Measurements from ENCODE around the gene RAD50.
"Not testable (repeated sequence)": the region's sequence is repeated elsewhere in the genome, so short reads cannot be mapped to it uniquely, and the experiment has no call there.

Gene RAD50

DNA sequence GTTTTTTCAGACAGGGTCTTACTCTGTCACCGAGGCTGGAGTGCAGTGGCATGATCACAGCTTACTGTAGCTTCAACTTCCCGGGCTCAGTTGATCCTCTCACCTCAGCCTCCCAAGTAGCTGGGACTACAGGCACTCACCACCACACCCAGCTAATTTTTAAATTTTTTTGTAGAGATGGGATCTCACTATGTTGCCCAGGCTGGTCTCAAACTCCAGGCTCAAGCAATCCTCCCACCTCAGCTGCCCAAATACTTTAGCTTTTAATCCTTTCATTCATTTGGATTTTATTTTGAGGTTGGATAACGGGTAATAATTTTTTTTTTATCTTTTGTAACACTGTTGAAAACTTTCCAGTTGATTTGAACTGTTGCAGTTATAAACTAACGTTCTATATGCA lies 76.8 kb downstream of the RAD50 start:
- ATAC-seq: not testable (repeated sequence)

DNA sequence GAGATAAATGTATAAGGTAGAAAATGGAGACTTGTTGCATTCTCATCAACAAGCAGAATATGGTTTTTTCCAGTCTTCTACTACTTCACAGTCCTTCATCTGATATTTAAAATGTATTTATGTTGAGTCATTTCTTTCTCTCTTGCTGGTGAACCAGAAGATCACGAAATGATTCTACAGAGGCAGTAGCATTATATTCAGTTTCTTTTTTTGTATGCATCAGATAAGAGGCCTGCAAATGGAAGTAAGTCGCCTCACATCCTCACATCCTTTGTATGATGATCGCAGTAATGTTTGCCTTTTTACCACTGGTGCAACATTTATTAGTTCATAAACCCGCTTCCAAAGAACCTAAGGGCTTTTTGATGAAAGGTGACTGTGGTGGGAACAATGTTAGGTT lies 79.1 kb downstream of the RAD50 start:
- ATAC-seq: peak; percentile 93 to 95

DNA sequence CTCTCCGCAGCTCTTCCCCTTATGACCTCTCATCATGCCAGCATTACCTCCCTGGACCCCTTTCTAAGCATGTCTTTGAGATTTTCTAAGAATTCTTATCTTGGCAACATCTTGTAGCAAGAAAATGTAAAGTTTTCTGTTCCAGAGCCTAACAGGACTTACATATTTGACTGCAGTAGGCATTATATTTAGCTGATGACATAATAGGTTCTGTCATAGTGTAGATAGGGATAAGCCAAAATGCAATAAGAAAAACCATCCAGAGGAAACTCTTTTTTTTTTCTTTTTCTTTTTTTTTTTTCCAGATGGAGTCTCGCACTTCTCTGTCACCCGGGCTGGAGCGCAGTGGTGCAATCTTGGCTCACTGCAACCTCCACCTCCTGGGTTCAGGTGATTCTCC lies 80.5 kb downstream of the RAD50 start:
- no peak for ATAC-seq

DNA sequence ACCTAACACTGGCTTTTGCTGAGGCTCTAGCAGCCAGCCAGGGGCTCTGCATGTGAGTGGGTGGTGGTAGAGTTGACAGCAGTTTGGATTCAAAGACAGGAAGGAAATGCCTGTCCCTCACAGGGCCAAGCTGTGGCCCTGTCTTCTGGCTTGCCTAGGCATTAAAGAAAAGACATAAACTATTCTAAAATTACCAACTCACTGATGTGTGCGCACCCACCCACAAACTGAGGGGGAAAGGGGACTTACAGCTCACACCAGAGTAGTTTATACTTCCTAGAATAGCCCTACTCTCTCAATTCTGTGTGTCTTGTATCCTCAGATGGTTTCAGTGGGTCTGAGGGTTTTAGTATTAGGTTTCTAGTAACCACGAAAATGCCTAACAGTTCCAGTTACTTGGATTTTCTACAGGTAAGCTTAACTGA lies 82.9 kb downstream of the RAD50 start:
- no peak for ATAC-seq

DNA sequence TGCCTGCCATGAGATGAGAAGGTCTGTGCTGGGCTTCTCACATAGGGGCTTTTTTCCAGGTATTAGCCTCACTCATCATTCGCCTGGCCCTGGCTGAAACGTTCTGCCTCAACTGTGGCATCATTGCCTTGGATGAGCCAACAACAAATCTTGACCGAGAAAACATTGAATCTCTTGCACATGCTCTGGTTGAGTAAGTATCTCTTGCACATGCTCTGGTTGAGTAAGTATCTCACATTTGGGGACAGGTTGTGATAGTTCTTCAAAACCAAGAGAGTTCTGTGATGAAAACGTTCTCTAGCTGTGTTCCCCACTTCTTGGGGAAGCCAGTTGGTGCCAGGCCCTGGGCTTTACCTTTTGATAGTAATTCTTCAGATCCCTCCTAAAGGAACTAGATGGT lies 83.8 kb downstream of the RAD50 start:
- ATAC-seq: no peak

DNA sequence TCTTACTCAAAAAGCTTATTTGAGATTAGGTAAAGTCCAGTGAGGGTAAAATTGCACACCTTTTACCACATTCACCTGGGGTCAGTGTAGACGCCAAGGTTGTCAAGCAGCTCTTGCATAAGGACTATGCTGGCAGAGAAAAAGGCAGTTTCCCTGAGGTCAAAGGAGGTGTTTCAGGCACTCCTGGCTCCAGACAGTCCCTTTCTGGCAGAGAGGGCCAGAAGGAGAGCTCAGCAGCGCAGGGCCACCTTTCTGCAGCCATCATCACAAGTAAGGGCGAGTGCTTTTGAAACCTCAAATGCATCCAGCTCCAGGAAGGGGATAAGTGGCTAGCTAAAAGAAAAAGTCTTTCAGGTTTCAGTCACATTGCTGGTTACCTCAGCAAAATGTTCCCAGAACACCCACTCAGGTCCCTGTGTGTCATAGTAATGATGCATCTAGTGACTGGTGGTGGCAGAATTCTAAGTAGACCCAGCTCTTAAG lies 84.5 kb downstream of the RAD50 start:
- peak; percentile 90 to 91 for ATAC-seq

DNA sequence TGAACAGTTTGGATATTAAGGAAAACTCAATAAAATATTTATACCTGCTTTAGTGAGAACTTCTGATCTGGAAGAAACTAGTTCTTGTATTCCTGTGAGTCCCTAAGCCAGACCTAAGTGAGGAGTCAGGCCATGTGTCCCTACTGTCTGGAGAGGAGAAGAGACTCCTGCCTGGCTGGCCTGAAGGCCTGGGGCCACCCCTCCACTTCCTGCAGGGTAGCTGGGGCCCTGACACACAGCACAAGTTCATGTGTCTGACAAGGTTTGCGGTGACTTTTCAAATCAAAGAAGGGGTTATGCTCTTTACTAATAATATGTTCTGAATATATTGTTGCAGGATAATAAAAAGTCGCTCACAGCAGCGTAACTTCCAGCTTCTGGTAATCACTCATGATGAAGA lies 85.1 kb downstream of the RAD50 start:
- ATAC-seq: peak in 1 of 2 donors; percentile 33

DNA sequence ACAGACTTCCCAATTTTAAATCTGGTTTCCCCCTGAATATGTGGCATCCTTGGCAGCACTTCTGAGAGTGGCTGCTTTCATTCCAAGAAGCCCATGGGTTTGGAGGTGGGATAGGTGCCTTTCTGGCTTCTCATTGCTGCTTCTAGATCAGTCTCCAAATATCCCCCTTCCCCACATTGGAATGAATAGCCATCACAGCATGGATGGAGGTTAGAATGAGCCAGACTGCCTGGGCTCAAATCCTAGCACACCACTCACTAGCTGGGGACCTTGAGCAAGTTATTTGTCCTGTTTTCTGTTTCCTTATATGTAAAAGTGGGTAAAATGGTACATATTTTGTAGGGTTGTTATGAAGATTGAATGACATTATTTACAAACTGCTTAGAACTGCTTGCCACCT lies 87.4 kb downstream of the RAD50 start:
- ATAC-seq: no peak

DNA sequence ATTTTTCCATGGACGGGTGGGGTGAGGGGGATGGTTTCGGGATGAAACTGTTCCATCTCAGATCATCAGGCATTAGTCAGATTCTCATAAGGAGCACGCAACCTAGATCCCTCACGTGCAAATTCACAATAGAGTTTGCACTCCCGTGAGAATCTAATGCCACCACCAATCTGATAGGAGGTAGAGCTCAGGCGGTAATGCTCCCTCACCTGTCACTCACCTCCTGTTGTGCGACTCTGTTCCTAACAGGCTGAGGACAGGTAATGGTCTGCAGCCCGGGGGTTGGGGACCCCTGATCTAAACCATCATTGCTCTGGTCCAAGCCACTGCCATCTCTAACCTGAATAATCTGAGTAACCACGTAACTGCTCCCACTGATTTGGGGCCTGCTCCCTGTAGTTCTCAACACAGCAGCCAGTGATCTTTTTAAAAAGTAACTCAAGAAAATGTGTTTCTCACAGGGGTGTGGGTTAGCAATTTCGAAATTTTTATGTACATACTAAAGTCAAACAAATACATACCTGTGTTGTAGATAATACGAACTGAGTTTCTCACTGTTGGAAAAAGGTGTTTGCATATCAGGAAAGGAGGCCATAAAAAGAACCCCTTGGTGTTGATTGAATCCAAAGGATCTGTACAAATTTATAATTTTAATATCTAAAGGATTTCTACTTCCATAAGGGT lies 89.9 kb downstream of the RAD50 start:
- ATAC-seq: no peak

DNA sequence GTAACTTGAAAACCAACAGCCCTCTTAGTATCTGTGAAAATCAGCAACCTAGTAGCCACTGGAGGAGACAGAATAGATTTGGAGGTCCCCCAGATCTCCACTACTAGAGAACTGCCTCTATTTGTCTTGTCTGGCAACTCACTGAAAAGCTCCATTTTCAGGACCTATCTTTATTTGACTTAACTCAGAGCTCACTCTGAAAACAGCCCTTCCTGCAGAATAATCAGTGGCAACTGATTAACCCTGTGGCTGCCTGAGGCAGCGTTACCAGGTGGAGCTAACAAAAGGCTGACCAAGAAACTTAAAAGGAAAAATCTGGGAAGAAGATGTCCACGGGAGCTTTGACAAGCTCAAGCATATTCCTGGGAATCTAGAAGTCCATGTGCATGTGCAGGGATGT lies 90.7 kb downstream of the RAD50 start:
- no peak for ATAC-seq

DNA sequence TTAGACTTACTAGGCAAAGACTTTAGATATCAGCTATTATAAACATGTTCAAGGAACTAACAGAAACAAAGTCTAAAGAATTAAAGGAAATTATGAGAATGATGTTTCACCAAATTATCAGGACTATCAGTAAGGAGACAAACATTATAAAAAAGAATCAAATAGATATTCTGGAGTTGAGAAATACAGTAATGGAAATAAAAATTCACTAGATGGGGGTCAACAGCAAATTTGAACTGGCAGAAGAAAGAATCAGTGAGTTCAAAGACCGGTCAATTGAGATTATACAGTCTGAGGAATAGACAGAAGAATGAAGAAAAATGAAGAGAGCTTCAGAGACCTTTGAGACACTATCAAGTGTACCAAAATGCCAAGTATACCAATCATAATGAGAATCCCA lies 91.6 kb downstream of the RAD50 start:
- no peak for ATAC-seq

DNA sequence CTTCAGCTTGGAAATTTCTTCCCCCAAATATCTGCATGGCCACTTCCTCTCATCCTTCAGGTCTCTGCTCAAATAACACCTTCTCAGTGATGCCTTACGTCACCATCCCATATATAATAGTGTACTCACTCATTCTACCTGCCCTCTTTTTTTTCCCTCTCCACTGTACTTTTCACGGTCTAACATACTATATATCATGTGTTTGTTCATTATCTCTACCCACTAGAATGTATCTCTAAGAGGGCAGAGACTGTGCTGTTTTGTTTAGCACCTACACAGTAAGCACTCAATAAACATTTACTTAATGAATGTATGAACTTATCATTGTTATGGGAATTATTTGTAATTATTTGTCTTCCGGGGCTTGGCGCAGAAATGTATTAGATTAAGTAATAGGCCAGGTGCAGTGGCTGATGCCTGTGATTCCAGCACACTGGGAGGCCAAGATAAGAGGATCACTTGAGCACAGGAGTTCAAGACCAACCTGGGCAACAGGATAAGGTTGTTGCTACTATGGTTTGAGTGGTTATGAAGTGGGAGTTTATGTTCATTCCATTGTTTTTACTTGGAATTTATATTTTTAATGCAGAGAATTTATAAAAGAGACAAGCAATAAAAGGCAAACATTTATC lies 95.2 kb downstream of the RAD50 start:
- no peak for ATAC-seq

DNA sequence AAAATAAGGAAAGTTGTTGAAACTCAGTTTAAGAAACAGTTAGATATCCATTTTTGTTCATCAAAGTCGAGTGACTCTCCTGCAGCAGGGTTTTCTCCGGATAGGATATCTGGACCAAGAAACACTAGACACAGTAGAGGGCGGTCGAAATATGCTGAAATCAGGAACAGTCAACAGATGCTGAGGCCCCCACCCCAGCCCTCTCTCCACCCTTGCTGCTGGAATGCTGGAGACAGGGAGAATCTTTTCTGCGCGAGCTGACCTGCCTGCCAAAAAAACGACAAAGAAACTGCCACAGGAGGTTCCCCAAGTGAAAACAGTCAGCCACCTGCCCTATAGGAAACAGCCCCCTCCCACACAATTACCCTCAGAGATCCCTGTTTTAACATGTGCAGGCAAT lies 96.9 kb downstream of the RAD50 start:
- no peak for ATAC-seq

DNA sequence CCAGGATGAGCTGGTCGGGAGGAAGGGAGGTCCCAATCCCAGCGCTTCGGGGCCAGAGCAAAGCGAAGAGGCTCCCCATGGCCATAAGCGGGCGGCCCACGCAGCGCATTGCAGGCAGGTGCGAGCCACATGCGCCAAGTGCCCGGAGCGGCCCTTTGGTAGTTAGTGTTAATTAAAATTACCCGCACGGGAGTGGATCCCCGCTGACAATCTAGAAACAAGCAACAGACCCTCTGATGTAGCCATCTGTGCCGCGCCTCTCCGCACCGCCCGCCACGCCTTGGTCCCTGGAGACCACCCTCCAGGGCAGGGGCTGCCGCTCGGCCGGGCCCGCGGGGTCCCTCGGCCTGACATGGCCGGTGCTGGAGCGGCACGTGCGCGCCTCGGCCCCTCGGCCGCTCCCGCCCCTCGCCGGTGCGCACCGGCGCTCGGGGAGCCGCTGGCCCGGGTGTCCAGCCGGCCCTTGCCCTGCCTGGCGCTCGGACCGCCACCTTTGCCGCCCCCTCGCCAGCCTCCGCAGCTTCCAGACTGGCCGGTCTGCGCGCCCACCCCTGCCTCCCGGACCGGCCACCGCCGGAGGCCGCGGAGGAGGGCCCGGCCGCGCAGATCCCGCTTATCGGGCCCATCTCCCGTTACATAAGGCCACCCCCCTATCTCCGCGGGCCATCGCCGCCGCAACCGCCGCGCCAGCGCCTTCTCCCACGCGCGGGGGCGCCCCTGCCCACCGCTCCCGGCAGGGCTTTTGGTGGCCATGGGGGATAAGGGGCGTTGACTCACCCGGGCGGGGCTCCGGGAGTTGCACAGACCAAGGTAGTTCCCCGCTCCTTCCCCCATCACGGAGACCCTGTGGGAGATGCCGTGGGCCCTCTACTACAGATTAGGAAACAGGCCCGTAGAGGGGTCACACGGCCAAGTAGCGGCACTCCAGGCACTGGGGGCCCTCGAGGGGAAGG lies 99.3 kb downstream of the RAD50 start:
- peak; percentile 21 to 24 for ATAC-seq

DNA sequence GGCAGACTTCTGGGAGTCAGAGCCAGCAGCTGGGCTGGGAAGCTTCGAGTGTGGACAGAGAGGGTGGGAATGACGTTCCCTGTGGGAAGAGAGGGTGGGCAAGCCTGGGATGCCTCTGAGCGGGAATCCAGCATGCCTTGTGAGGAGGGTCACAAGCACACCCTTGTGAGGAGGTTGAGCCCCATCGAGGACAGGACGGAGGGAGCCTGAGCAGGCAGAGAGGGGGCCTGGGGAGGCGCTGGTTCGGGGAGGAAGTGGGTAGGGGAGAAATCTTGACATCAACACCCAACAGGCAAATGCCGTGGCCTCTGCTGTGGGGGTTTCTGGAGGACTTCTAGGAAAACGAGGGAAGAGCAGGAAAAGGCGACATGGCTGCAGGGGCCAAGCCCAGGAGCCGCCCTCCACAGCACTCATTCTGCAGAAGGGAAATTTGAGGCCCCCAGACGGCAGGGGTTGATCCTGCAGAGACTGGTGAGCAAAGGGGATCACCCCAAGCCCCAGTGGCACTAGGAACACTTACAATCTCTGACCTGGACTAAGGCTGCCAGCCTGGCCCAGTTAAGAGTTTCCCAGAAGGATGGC lies 100.1 kb downstream of the RAD50 start:
- no peak for ATAC-seq

DNA sequence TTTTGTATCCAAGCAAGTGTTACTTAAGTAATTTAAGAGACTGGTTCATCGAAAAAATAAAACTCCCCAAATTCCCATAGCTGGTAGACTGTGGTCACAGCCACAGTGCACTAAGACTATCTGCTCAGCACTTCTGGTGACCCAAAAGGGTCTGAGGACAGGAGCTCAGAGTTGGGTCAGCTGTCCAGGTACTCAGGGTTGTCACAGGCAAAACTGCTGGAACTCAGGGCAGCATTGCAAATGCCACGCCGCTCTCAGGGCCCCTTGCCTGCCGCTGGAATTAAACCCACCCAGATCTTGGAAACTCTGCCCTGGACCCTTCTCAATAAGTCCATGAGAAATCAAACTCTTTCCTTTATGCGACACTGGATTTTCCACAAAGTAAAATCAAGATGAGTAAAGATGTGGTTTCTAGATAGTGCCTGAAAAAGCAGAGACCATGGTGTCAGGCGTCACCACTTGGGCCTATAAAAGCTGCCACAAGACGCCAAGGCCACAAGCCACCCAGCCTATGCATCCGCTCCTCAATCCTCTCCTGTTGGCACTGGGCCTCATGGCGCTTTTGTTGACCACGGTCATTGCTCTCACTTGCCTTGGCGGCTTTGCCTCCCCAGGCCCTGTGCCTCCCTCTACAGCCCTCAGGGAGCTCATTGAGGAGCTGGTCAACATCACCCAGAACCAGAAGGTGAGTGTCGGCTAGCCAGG lies 101.1 kb downstream of the RAD50 start, which contains the start of gene IL13:
Gene IL13, plus strand, starts transcription at position 498 of the 705 bp plus-strand sequence. Its CDS starts 14 bp downstream, at position 512.
- no peak for ATAC-seq

DNA sequence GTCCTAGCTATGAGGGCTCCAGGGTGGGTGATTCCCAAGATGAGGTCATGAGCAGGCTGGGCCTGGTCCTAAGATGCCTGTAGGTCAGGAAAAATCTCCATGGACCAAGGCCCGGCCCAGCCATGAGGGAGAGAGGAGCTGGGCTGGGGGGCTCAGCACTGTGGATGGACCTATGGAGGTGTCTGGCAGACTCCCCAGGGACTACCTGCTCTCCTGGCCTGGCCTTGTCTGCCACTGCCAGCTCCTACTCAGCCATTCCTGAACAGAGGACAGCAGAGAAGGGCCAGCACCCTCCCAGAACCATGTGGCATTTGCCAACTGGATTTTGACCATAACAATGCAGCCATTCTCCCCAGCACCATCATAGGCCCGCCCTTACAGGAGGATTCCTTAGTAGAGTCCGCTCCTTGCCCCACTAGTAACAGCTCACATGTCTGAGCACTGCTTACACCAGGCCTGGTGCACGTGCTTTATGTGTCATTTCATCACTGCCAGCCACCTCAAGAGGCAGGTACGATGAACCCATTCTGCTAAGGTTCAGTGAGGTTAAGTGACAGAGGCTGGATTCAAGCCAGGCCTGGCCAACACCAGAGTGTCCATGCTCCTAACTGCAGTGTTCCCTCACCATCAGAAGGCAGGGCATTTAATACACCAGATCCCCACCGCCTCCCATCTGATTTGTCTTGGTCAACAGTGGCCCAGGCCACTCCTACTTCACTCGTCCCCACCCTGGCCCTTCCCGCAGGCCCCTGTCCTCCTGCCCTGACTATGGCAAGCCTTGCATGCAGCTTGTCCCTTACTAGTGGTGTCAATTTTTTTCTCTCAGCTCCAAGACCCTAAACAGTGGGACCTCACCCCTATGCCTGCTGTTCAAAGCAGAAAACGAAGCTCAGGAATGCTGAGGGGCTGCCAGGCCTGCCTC lies 101.9 kb downstream of the RAD50 start:
- no peak for ATAC-seq

DNA sequence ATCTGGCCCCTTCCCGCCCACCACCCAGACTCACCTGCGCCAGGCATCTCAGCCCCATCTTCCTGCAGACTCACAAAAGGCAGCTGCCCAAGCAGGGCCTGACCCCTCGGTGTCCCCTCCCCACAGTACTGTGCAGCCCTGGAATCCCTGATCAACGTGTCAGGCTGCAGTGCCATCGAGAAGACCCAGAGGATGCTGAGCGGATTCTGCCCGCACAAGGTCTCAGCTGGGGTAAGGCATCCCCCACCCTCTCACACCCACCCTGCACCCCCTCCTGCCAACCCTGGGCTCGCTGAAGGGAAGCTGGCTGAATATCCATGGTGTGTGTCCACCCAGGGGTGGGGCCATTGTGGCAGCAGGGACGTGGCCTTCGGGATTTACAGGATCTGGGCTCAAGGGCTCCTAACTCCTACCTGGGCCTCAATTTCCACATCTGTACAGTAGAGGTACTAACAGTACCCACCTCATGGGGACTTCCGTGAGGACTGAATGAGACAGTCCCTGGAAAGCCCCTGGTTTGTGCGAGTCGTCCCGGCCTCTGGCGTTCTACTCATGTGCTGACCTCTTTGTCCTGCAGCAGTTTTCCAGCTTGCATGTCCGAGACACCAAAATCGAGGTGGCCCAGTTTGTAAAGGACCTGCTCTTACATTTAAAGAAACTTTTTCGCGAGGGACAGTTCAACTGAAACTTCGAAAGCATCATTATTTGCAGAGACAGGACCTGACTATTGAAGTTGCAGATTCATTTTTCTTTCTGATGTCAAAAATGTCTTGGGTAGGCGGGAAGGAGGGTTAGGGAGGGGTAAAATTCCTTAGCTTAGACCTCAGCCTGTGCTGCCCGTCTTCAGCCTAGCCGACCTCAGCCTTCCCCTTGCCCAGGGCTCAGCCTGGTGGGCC lies 103.1 kb downstream of the RAD50 start:
- ATAC-seq: no peak

DNA sequence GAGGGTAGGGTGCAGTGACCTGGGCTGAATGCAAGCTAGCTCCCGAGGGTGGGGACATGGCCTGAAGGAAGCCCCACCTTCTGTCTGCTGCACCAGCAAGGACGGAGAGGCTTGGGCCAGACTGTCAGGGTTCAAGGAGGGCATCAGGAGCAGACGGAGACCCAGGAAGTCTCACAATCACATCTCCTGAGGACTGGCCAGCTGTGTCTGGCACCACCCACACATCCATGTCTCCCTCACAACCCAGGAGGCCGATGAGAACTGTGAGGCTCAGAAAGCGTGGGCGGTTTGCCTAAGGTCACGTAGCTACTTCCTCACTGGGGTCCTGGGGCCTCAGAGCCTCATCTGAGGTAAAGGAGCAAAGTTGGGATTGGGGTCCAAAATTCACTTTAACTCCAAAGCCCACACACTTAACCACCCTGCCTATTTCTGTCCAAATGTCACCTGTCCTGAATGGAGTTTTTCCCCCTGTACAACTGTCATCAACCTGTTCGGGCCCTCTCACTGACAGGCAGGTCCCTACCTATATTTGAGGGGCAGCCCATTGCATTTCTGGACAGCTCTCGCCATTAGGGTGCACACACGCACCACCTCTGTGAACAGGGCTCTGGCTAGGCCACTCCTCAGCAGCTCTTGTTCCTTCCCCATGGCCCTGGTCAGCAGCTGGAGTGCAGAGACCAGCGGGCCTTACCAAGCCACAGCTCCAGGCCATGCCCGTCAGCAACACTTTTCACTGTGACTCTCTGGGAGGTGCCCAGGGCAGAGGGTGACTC lies 104.6 kb downstream of the RAD50 start:
- ATAC-seq: no peak
